AG10803 (cell line): Measurements from ENCODE around the gene TOGARAM2.

ENCODE experiments used
- DNase-seq: peaks from one replicate; pipeline ENCODE4 v3.0.0; 2010; ENCODE audit warnings: low read depth
- H3K4me3 ChIP-seq: 2 replicates; pipeline ENCODE4 v1.5.1; 2011; ENCODE audit warnings: mild to moderate bottlenecking, low read length, control low read depth
- CTCF ChIP-seq: conservative IDR thresholded peaks from 2 replicates; pipeline ENCODE4 v1.5.1; 2011; ENCODE audit warnings: mild to moderate bottlenecking, low read length, control low read depth, inconsistent platforms

Gene TOGARAM2

GRCh38 chr2:29023188-29023587 is 42.1 kb downstream of the TOGARAM2 start:
- DNase-seq: no peak
- H3K4me3 ChIP-seq: no peak overlapping the region
- TF ChIP-seq CTCF: no peak

DNA sequence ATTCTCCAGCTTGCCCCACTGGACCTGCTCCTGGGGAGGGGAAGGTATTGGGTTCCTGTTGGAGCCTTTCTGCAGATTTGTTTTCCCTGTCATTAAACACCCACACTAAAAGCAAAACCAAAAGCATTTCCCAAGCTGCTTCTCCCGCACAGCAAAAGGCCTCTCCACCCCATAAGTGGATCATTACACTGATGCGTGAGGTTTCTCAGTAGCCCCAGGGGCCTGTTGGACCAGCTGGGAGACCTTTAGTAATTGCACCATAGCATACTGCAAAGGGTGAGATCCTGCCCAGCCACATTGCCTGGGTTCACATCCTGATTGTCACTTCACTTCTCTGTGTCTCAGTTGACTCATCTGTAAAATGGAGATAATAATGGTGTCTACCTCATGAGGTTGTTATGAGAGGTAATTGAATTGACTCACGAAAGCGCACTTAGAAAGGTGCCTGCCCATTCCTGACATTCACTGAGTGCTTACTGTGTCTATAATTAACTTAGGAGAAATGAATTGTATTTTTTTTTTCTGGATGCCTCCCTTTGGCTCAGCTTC is 43.9 kb downstream of the TOGARAM2 start:
- TF ChIP-seq CTCF: no peak
- no peak for DNase-seq
- no peak overlapping the region for H3K4me3 ChIP-seq

DNA sequence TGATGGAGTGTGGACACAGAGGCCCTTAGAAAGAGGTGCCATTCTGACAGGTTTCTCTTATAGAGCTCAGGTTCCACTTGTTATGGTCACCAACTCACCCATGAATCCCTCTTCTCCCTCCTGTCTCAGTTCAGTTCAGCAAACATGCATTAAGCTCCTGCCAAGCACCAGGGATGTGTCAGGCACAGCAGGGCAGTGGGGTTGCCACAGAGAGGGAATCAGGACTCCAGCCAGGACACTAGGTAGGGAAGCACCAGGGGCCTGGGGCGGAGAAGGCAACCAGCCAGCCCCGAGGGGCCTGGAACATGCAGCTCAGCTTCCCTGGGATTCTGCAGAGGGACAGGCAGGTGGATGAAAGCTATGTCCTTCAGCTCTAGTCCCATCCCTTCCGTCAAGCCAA is 44.6 kb downstream of the TOGARAM2 start:
- DNase-seq: no peak
- TF ChIP-seq CTCF: no peak
- H3K4me3 ChIP-seq: no peak overlapping the region

GRCh38 chr2:29031046-29031445 is 49.9 kb downstream of the TOGARAM2 start:
- H3K4me3 ChIP-seq: no peak overlapping the region
- no peak for DNase-seq
- no peak for TF ChIP-seq CTCF

DNA sequence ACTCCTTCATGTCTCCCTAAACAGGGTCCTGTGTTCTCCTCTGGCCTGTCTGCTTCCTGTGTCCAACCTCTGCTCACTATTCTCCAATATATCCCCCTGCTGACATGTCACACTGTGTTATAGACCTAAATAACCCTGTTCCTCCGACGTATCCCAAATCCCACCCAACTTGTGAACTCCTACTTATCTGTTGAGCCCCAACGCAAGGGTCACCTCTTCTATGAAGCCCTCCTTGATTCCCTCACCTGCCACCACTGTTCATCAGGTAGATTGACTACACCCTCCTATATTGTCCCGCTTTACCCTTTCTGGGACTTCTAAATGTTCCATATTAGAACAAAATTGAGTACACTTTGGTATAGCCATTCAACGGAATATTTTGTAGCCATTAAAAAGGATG is 51.1 kb downstream of the TOGARAM2 start:
- DNase-seq: no peak
- no peak overlapping the region for H3K4me3 ChIP-seq
- no peak for TF ChIP-seq CTCF

DNA sequence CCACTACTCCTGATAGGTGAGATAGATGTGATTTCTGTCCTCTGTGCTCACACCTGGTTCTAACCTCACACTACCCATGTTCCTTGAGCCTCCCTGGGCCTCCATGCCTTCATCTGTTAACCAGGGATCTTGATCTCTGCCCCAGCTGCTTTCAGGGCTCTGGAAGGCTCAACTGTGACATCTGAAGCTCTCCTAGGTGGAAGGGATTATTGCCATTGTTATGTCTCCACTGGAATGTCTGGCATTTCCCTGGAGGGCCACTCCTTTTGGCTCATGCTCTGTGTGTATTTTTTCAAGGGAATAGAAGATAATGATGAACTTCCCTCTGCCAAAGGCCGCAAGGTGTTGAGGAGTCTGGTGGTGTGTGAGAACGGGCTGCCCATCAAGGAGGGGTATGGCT is 52.1 kb downstream of the TOGARAM2 start:
- no peak overlapping the region for H3K4me3 ChIP-seq
- no peak for TF ChIP-seq CTCF
- peak; percentile 63 for DNase-seq

- TF ChIP-seq CTCF: no peak
- no peak for DNase-seq
- no peak overlapping the region for H3K4me3 ChIP-seq
These were observed 52.6 kb downstream of the TOGARAM2 start for GRCh38 chr2:29033656-29034055.
